Lower lobe of right lung (tissue), 2 donors: Measurements from ENCODE around the gene NFILZ. TPM values are rescaled to one million over a fixed set of nuclear protein-coding genes. Genes with fewer than 3 reads are reported as not detected.
"Not testable (repeated sequence)": the region's sequence is repeated elsewhere in the genome, so short reads cannot be mapped to it uniquely, and the experiment has no call there.

Experiments used
- ATAC-seq, 2 donors: fragments of 200-7000 bp; cut with Tn5 transposase; one replicate each; pipeline ENCODE4 v1.9.1; 2020 to 2022; ENCODE audit warnings: mild to moderate bottlenecking in 2 of 2, moderate library complexity in 2 of 2
- DNase-seq: peaks from one replicate; pipeline ENCODE4 v3.0.0-alpha.2; 2020
- H3K27ac ChIP-seq: fragments of 200-600 bp; one replicate; pipeline ENCODE4 v1.8.0; 2022
- H3K27me3 ChIP-seq: fragments of 200-600 bp; one replicate; pipeline ENCODE4 v1.8.0; 2022; ENCODE audit warnings: low read depth
- H3K36me3 ChIP-seq: fragments of 200-600 bp; one replicate; pipeline ENCODE4 v1.8.0; 2022; ENCODE audit warnings: mild to moderate bottlenecking
- H3K4me1 ChIP-seq: fragments of 200-600 bp; one replicate; pipeline ENCODE4 v1.8.0; 2022
- H3K4me3 ChIP-seq: fragments of 200-600 bp; one replicate; pipeline ENCODE4 v1.8.0; 2022; ENCODE audit warnings: mild to moderate bottlenecking
- H3K9me3 ChIP-seq: fragments of 200-600 bp; one replicate; pipeline ENCODE4 v1.8.0; 2022
- intact Hi-C: fragments of 100-400 bp; cut with DNase I; formaldehyde crosslinking; loops from one replicate; pipeline ENCODE4 v1.11.0; 2022
- total RNA-seq: library from RNA; stranded (reverse); fragmentation: NEBNext Ultra II Directional; extraction: Animal tissue kit (Norgen Biotek cat#: 25700); gene quantifications from one replicate; pipeline ENCODE4 v1.2.1, GENCODE V29; 2021
- TF ChIP-seq, protein P1 (sequence below): fragments of 200-600 bp; IDR thresholded peaks from one replicate; pipeline ENCODE4 v1.8.0; 2022; ENCODE audit warnings: antibody characterized with exemption, mild to moderate bottlenecking
- donor health status: DM: no; HTN: yes; CAD: no; lungs with severe emphysema.

NFILZ gene
- total RNA-seq, 1 donor from 2014 or later = not detected

DNA sequence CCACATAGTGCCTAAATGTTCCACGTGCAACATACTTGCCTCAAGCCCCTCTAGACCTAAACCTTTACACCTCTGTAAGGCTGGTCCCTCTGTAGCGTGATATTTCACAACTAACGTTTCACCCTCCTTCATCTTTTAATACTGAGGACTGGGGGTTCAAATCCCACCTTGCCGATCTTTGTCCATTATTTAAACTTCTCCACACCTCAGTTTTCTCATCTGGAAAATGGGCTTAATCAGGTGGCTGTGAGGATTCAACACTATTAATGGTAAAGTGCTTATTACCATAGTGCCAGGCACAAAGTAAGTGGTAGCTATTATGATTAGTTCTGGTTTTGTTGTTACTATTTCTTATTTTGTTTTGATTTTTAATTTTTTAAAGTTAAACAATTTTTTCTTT is 12.4 kb upstream of the NFILZ start:
- intact Hi-C loops = no loop called here
- Histone ChIP-seq H3K36me3 (no peaks in the 10 kb centered on the region), H3K9me3 (no peaks in the 10 kb centered on the region), H3K4me1 (no peaks in the 10 kb centered on the region), H3K27ac (no peak overlapping the region), H3K27me3 (peaks cover 5% of the 10 kb centered on the region), H3K4me3 (no peak overlapping the region)
- DNase-seq (no peak), ATAC-seq (no peak)
- TF ChIP-seq, protein P1, sequence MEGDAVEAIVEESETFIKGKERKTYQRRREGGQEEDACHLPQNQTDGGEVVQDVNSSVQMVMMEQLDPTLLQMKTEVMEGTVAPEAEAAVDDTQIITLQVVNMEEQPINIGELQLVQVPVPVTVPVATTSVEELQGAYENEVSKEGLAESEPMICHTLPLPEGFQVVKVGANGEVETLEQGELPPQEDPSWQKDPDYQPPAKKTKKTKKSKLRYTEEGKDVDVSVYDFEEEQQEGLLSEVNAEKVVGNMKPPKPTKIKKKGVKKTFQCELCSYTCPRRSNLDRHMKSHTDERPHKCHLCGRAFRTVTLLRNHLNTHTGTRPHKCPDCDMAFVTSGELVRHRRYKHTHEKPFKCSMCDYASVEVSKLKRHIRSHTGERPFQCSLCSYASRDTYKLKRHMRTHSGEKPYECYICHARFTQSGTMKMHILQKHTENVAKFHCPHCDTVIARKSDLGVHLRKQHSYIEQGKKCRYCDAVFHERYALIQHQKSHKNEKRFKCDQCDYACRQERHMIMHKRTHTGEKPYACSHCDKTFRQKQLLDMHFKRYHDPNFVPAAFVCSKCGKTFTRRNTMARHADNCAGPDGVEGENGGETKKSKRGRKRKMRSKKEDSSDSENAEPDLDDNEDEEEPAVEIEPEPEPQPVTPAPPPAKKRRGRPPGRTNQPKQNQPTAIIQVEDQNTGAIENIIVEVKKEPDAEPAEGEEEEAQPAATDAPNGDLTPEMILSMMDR = no peak

DNA sequence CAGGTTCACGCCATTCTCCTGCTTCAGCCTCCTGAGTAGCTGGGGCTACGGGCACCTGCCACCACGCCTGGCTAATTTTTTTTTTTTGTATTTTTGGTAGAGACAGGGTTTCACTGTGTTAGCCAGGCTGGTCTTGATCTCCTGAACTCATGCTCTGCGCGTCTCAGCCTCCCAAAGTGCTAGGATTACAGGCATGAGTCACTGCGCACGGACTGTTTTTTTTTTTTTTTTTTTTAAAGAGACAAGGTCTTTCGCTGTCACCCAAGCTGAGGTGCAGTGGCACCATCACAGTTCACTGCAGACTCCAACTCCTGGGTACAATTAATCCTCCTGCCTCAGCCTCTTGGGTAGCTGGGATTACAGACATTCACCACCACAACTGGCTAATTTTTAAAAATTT is 11.7 kb upstream of the NFILZ start:
- no peaks in the 10 kb centered on the region for H3K4me1 ChIP-seq
- H3K9me3 ChIP-seq = no peaks in the 10 kb centered on the region
- intact Hi-C loops = no loop called here
- TF ChIP-seq, protein P1 = no peak
- ATAC-seq (no peak), DNase-seq (no peak)
- H3K27ac ChIP-seq = no peak overlapping the region
- no peaks in the 10 kb centered on the region for H3K36me3 ChIP-seq
- no peak overlapping the region for H3K4me3 ChIP-seq
- H3K27me3 ChIP-seq = peaks cover 5% of the 10 kb centered on the region

DNA sequence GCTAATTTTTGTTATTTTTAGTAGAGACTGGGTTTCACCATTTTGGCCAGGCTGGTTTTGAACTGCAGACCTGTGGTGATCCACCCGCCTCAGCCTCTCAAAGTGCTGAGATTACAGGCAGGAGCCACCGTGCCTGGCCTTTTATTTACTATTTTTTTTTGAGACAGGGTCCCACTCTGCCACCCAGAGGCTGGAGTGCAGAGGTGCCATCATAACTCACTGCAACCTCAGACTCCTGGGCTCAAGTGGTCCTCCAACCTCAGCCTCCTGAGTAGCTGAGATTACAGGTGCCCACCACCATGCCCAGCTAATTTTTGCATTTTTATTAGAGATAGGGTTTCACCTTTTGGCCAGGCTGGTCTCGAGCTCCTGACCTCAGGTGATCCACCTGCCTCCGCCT is 7.5 kb upstream of the NFILZ start:
- ATAC-seq, H3K4me3 ChIP-seq, intact Hi-C loops: not testable (repeated sequence)

DNA sequence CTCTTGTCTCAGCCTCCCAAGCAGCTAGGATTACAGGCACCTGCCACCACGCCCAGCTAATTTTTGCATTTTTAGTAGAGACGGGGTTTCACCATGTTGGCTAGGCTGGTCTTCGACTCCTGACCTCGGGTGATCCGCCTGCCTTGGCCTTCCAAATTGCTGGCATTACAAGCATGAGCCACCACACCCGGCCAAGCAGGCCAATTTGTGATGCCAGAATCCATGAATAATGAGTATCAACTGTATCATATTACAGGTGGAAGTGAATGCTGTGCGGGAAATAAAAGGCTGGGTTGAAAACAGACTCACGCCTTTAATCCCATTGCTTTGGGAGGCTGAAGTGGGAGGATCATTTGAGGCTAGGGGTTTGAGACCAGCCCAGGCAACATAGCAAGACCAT is 3.6 kb upstream of the NFILZ start:
- TF ChIP-seq, protein P1 = no peak
- Histone ChIP-seq H3K4me3 (no peak overlapping the region), H3K9me3 (no peaks in the 10 kb centered on the region), H3K36me3 (no peaks in the 10 kb centered on the region), H3K27ac (no peak overlapping the region), H3K4me1 (no peaks in the 10 kb centered on the region), H3K27me3 (no peaks in the 10 kb centered on the region)
- DNase-seq (no peak), ATAC-seq (no peak)
- intact Hi-C loops = no loop called here

More for the DNA sequence above, 7.5 kb upstream of the NFILZ start:
- H3K27me3 ChIP-seq, H3K27ac ChIP-seq, DNase-seq, H3K9me3 ChIP-seq, H3K4me1 ChIP-seq, H3K36me3 ChIP-seq: not testable (repeated sequence)

DNA sequence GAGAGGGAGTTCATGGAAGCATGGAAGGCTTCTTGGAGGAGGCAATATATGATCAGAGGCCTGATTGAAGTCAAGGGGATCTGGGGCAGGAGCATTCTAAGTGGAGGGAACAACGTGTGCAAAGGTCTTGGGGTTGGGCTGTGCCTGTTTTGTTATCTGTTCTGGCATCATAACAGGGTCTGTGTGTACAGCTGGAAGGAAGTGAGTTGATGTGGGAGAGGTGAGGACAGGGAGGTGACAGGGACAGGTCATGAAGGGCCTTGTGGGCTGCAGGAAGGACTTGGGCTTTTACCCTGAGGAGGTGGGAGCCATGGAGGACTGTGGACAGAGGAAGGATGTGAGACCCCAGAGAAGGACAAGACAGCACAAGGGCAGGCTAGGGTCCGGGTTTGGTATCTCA is 1.2 kb upstream of the NFILZ start:
- Histone ChIP-seq H3K27ac (no peak overlapping the region), H3K27me3 (no peaks in the 10 kb centered on the region), H3K36me3 (no peaks in the 10 kb centered on the region), H3K9me3 (no peaks in the 10 kb centered on the region), H3K4me1 (no peaks in the 10 kb centered on the region), H3K4me3 (no peak overlapping the region)
- intact Hi-C loops = no loop called here
- DNase-seq (no peak), ATAC-seq (no peak)
- TF ChIP-seq, protein P1 = no peak

DNA sequence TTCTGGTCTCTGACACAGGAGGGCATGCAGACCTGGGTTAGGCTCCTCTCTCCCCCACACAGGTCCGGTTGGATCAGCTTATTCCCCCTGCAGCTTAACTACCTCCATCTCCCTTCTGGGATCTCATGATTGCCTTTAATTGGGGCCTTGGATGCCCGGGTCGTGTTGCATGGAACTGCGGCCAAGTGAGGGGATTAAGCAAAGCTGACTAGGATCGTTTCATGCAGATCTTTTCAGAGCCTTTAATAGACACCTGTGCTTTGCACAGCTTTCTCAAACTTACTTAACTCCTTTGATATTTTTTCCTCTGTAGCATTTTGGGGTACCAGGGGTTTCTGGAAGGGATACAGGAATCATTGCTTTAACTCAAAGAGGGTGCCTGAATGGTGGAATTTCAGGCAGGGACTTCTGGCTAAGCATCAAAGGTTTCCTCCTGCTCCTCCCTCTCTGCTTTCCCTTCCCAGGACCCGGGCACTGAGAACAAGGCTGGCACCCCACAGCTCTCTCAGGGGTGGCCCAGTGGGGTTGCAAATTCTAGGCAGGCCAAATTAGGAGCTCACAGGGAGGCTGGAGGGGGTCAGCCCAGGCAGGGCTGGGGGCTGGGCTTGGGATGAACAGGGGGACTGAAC is 477 bp downstream of the NFILZ start:
- intact Hi-C loops = no loop called here
- Histone ChIP-seq H3K36me3 (no peaks in the 10 kb centered on the region), H3K27me3 (no peaks in the 10 kb centered on the region), H3K4me3 (no peak overlapping the region), H3K4me1 (no peaks in the 10 kb centered on the region), H3K9me3 (no peaks in the 10 kb centered on the region), H3K27ac (peak overlapping the region; percentile 24)
- DNase-seq = no peak
- ATAC-seq = no peak
- TF ChIP-seq, protein P1 = no peak
